ENCODE results near the gene TBX18. TPM values are rescaled to one million over a fixed set of nuclear protein-coding genes. Genes with fewer than 3 reads are reported as not detected.
A peak's percentile ranks its signal among the peaks of the same experiment; 100 is the strongest.

The TBX18 gene
- total and polyA plus RNA-seq, 9 of the 15 experiments (the other 6 are each of a cell fraction or from before 2014, with no cell fraction given) = 4.0 to 36.1 (median 20.7) TPM

DNA sequence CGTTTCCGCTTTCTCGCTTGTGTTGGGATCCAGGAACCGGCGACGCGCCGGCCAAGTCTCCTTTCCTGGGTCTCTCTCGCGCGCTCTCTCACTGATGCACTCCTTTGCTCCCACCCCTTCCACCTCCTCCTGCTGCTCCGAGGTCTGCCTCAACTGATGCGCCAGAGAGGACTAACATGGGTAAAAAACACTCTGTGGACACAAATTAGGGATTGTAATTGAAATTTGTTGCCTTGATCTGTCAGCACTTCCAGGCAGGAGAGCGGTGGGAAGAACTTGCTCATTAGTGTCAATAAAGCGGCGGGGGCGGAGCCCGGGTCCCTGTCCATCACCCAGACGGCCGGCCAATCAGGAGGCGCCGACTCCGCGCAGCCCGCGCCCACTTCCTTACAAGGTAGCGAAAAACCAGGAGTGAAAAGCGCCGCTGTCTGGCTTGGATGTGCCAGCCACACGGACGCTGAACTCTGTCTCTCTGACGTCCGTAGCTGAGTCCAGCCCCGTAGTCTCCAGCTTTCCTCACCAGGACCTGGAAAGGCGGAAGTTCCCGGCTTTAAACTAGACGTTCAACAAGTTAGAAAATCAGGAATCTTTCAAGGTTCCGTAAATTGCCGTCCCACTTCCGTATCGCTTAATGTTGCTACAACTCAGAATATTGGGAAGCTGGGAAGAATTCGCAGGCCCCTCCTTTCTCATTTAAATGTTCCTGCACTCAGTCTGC, at the start of gene TBX18 (continued):
- TF ChIP-seq, protein P1, sequence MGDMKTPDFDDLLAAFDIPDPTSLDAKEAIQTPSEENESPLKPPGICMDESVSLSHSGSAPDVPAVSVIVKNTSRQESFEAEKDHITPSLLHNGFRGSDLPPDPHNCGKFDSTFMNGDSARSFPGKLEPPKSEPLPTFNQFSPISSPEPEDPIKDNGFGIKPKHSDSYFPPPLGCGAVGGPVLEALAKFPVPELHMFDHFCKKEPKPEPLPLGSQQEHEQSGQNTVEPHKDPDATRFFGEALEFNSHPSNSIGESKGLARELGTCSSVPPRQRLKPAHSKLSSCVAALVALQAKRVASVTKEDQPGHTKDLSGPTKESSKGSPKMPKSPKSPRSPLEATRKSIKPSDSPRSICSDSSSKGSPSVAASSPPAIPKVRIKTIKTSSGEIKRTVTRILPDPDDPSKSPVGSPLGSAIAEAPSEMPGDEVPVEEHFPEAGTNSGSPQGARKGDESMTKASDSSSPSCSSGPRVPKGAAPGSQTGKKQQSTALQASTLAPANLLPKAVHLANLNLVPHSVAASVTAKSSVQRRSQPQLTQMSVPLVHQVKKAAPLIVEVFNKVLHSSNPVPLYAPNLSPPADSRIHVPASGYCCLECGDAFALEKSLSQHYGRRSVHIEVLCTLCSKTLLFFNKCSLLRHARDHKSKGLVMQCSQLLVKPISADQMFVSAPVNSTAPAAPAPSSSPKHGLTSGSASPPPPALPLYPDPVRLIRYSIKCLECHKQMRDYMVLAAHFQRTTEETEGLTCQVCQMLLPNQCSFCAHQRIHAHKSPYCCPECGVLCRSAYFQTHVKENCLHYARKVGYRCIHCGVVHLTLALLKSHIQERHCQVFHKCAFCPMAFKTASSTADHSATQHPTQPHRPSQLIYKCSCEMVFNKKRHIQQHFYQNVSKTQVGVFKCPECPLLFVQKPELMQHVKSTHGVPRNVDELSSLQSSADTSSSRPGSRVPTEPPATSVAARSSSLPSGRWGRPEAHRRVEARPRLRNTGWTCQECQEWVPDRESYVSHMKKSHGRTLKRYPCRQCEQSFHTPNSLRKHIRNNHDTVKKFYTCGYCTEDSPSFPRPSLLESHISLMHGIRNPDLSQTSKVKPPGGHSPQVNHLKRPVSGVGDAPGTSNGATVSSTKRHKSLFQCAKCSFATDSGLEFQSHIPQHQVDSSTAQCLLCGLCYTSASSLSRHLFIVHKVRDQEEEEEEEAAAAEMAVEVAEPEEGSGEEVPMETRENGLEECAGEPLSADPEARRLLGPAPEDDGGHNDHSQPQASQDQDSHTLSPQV (IDR thresholded peaks at IDR 0.05) = no peak
- TF ChIP-seq NCOA2 (IDR thresholded peaks at IDR 0.05; ENCODE audit: partially characterized antibody in 2 of 2) (no peak), HDAC3 (IDR thresholded peaks at IDR 0.05; ENCODE audit: borderline replicate concordance, partially characterized antibody) (peak; percentile 81), ZBTB8A (IDR thresholded peaks at IDR 0.05; ENCODE audit: partially characterized antibody) (no peak), XRCC4 (IDR thresholded peaks at IDR 0.05; ENCODE audit: extremely low read depth, insufficient read depth, insufficient read length) (no peak), ETV6 (IDR thresholded peaks at IDR 0.05; ENCODE audit: borderline replicate concordance in 1 of 2, low read depth in 2 of 2, low read length in 1 of 2) (peak; percentile 66 to 85; a peak in 3 of 4 replicates), ETV6 (CRISPR knock-in tag; IDR thresholded peaks at IDR 0.05; ENCODE audit: borderline replicate concordance) (no peak), CEBPG (CRISPR knock-in tag; IDR thresholded peaks at IDR 0.05) (no peak), CEBPG (tag; conservative IDR thresholded peaks at IDR 0.05 in 1 of 2, IDR thresholded peaks at IDR 0.05 in 1 of 2) (no peak)
- TF ChIP-seq, protein P2, sequence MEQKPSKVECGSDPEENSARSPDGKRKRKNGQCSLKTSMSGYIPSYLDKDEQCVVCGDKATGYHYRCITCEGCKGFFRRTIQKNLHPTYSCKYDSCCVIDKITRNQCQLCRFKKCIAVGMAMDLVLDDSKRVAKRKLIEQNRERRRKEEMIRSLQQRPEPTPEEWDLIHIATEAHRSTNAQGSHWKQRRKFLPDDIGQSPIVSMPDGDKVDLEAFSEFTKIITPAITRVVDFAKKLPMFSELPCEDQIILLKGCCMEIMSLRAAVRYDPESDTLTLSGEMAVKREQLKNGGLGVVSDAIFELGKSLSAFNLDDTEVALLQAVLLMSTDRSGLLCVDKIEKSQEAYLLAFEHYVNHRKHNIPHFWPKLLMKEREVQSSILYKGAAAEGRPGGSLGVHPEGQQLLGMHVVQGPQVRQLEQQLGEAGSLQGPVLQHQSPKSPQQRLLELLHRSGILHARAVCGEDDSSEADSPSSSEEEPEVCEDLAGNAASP (IDR thresholded peaks at IDR 0.05) = no peak
- TF ChIP-seq, protein P3, sequence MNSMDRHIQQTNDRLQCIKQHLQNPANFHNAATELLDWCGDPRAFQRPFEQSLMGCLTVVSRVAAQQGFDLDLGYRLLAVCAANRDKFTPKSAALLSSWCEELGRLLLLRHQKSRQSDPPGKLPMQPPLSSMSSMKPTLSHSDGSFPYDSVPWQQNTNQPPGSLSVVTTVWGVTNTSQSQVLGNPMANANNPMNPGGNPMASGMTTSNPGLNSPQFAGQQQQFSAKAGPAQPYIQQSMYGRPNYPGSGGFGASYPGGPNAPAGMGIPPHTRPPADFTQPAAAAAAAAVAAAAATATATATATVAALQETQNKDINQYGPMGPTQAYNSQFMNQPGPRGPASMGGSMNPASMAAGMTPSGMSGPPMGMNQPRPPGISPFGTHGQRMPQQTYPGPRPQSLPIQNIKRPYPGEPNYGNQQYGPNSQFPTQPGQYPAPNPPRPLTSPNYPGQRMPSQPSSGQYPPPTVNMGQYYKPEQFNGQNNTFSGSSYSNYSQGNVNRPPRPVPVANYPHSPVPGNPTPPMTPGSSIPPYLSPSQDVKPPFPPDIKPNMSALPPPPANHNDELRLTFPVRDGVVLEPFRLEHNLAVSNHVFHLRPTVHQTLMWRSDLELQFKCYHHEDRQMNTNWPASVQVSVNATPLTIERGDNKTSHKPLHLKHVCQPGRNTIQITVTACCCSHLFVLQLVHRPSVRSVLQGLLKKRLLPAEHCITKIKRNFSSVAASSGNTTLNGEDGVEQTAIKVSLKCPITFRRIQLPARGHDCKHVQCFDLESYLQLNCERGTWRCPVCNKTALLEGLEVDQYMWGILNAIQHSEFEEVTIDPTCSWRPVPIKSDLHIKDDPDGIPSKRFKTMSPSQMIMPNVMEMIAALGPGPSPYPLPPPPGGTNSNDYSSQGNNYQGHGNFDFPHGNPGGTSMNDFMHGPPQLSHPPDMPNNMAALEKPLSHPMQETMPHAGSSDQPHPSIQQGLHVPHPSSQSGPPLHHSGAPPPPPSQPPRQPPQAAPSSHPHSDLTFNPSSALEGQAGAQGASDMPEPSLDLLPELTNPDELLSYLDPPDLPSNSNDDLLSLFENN (IDR thresholded peaks at IDR 0.05; ENCODE audit: low read depth in 2 of 2, low read length in 2 of 2) = 0 out of 4 replicates have a peak, but pooled peaks of 1 of the 2 experiments have one; percentile 48
- TF ChIP-seq, protein P4, sequence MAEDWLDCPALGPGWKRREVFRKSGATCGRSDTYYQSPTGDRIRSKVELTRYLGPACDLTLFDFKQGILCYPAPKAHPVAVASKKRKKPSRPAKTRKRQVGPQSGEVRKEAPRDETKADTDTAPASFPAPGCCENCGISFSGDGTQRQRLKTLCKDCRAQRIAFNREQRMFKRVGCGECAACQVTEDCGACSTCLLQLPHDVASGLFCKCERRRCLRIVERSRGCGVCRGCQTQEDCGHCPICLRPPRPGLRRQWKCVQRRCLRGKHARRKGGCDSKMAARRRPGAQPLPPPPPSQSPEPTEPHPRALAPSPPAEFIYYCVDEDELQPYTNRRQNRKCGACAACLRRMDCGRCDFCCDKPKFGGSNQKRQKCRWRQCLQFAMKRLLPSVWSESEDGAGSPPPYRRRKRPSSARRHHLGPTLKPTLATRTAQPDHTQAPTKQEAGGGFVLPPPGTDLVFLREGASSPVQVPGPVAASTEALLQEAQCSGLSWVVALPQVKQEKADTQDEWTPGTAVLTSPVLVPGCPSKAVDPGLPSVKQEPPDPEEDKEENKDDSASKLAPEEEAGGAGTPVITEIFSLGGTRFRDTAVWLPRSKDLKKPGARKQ (CRISPR knock-in tag; IDR thresholded peaks at IDR 0.05) = no peak
- TF ChIP-seq, protein P5, sequence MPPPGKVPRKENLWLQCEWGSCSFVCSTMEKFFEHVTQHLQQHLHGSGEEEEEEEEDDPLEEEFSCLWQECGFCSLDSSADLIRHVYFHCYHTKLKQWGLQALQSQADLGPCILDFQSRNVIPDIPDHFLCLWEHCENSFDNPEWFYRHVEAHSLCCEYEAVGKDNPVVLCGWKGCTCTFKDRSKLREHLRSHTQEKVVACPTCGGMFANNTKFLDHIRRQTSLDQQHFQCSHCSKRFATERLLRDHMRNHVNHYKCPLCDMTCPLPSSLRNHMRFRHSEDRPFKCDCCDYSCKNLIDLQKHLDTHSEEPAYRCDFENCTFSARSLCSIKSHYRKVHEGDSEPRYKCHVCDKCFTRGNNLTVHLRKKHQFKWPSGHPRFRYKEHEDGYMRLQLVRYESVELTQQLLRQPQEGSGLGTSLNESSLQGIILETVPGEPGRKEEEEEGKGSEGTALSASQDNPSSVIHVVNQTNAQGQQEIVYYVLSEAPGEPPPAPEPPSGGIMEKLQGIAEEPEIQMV (tag; conservative IDR thresholded peaks at IDR 0.05; ENCODE audit: low read depth) = peak; percentile 89
